ENCODE results near the gene SKP2. TPM values are rescaled to one million over a fixed set of nuclear protein-coding genes. Genes with fewer than 3 reads are reported as not detected.

SKP2 gene
- total RNA-seq (ENCODE audit: low replicate concordance), result 10.2 and 16.1 TPM in 2 replicates

GRCh38 chr5:36151434-36152323 lies at the start of gene SKP2, which contains the start of gene LMBRD2:
TSS of gene SKP2 (plus strand) at chr5:36152111. CDS start at chr5:36152263, 152 bp downstream.
TSS of gene LMBRD2 (minus strand) at chr5:36151887. CDS start at chr5:36143349, 8,538 bp downstream.

Other genes with a start within 250 kb of the SKP2 start
- not detected in 2 replicates for gene CAPSL, start 213.5 kb upstream of the SKP2 start, total RNA-seq (ENCODE audit: low replicate concordance)
- gene UGT3A1, start 160.7 kb upstream of the SKP2 start, total RNA-seq (ENCODE audit: low replicate concordance), result not detected in 2 replicates
- not detected in 2 replicates for gene UGT3A2, start 85.2 kb upstream of the SKP2 start, total RNA-seq (ENCODE audit: low replicate concordance)
- gene LMBRD2, start 224 bp upstream of the SKP2 start, total RNA-seq (ENCODE audit: low replicate concordance), result 10.1 and 11.8 TPM in 2 replicates
- 28.1 and 33.1 TPM in 2 replicates for gene NADK2, start 89.8 kb downstream of the SKP2 start, total RNA-seq (ENCODE audit: low replicate concordance)
- gene RANBP3L, start 149.8 kb downstream of the SKP2 start, total RNA-seq (ENCODE audit: low replicate concordance), result 0.08 and 1.6 TPM in 2 replicates